Epithelial cell of esophagus (primary cell): ENCODE data around the gene STPG4.
"Not testable (repeated sequence)": the region's sequence is repeated elsewhere in the genome, so short reads cannot be mapped to it uniquely, and the experiment has no call there.

Source experiments
- DNase-seq: peaks from one replicate; pipeline ENCODE4 v3.0.0; 2010; ENCODE audit warnings: low read depth
- H3K4me3 ChIP-seq: 2 replicates; pipeline ENCODE4 v1.5.1; 2011; ENCODE audit warnings: mild to moderate bottlenecking, low read length, control low read depth
- TF ChIP-seq, protein P1 (sequence below): IDR thresholded peaks from 2 replicates; pipeline ENCODE4 v1.5.1; 2011; ENCODE audit warnings: low read depth, mild to moderate bottlenecking, low read length, control low read depth, inconsistent platforms; ENCODE audit not compliant: insufficient read depth; ENCODE audit errors: missing control alignments

The STPG4 gene

DNA sequence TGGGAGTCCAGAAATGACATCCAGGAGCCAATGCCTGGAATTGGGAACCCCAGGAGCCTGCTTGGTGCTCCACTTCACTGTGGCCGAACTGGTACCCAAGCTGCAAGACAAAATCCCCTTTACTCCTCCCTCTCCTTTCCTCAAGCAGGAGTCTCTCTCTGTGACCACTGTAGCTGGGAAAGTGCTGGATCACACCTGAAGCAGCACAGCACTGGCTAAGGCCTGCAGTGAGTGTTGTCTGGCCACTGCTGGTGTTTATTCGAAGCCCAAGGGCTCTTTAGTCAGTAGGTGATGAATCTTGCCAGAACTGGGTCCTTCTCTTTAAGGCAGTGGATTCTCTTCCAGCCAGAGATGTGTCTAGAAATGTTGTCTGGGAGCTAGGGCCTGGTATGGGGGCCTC lies 26.4 kb downstream of the STPG4 start:
- TF ChIP-seq, protein P1, sequence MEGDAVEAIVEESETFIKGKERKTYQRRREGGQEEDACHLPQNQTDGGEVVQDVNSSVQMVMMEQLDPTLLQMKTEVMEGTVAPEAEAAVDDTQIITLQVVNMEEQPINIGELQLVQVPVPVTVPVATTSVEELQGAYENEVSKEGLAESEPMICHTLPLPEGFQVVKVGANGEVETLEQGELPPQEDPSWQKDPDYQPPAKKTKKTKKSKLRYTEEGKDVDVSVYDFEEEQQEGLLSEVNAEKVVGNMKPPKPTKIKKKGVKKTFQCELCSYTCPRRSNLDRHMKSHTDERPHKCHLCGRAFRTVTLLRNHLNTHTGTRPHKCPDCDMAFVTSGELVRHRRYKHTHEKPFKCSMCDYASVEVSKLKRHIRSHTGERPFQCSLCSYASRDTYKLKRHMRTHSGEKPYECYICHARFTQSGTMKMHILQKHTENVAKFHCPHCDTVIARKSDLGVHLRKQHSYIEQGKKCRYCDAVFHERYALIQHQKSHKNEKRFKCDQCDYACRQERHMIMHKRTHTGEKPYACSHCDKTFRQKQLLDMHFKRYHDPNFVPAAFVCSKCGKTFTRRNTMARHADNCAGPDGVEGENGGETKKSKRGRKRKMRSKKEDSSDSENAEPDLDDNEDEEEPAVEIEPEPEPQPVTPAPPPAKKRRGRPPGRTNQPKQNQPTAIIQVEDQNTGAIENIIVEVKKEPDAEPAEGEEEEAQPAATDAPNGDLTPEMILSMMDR, result no peak
- DNase-seq, result no peak

GRCh38 chr2:47127862-47128543 lies 27.1 kb downstream of the STPG4 start:
- TF ChIP-seq, protein P1, result peak; percentile 20
- no peak overlapping the region for H3K4me3 ChIP-seq
- peak; percentile 26 for DNase-seq

More for the DNA sequence above, 26.4 kb downstream of the STPG4 start:
- H3K4me3 ChIP-seq, result no peak overlapping the region

DNA sequence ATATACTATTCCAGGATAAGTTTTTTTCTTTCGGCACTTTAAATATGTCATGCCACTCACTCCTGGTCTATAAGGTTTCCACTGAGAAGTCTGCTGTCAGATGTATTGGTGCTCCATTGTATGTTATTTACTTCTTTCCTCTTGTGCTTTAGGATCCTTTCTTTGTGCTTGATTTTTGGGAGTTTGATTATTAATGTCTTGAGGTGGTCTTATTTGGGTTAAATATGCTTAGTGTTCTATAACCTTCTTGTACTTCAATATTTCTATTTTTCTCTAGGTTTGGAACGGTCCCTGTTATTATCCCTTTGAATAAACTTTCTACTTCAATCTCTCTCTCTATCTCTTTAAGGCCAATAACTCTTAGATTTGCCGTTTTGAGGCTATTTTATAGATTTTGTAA lies 28.3 kb downstream of the STPG4 start:
- H3K4me3 ChIP-seq, result no peak overlapping the region
- TF ChIP-seq, protein P1, result no peak
- no peak for DNase-seq

- DNase-seq, H3K4me3 ChIP-seq: not testable (repeated sequence)
Measured at GRCh38 chr2:47124740-47125139, 30.4 kb downstream of the STPG4 start.

- not testable (repeated sequence) for DNase-seq
Measured at GRCh38 chr2:47120424-47120823, 34.7 kb downstream of the STPG4 start.

GRCh38 chr2:47119001-47119400 lies 36.1 kb downstream of the STPG4 start:
- TF ChIP-seq, protein P1, result no peak
- no peak overlapping the region for H3K4me3 ChIP-seq
- DNase-seq, result peak; percentile 45

More at GRCh38 chr2:47120424-47120823, 34.7 kb downstream of the STPG4 start:
- not testable (repeated sequence) for H3K4me3 ChIP-seq

- H3K4me3 ChIP-seq, result no peak overlapping the region
- TF ChIP-seq, protein P1, result no peak
- DNase-seq, result no peak
Measured at GRCh38 chr2:47118581-47118980, 36.5 kb downstream of the STPG4 start.

- H3K4me3 ChIP-seq, result no peak overlapping the region
- no peak for DNase-seq
- TF ChIP-seq, protein P1, result no peak
Measured at GRCh38 chr2:47112665-47113435, 42.3 kb downstream of the STPG4 start.
